Ishikawa (cell line): ENCODE data around the gene FCRL5.

Source experiments
- CEBPB ChIP-seq: IDR thresholded peaks from 2 replicates; pipeline ENCODE4 v1.6.1; 2012
- CREB1 ChIP-seq: IDR thresholded peaks from 2 replicates; pipeline ENCODE4 v1.6.1; 2012; ENCODE audit warnings: low read depth
- EP300 ChIP-seq: IDR thresholded peaks from 2 replicates; pipeline ENCODE4 v1.6.1; 2012; ENCODE audit warnings: borderline replicate concordance
- FOXM1 ChIP-seq: IDR thresholded peaks from 2 replicates; pipeline ENCODE4 v1.6.1; 2012; ENCODE audit warnings: low read depth, borderline replicate concordance
- NFIC ChIP-seq: IDR thresholded peaks from 2 replicates; pipeline ENCODE4 v1.6.1; 2012
- RAD21 ChIP-seq: IDR thresholded peaks from 2 replicates; pipeline ENCODE4 v1.6.1; 2012; ENCODE audit warnings: low read depth
- REST ChIP-seq: IDR thresholded peaks from 2 replicates; pipeline ENCODE4 v1.6.1; 2012; ENCODE audit warnings: low read depth, mild to moderate bottlenecking
- TAF1 ChIP-seq: IDR thresholded peaks from 2 replicates; pipeline ENCODE4 v1.6.1; 2012; ENCODE audit warnings: low read depth, mild to moderate bottlenecking
- TEAD4 ChIP-seq: IDR thresholded peaks from 2 replicates; pipeline ENCODE4 v1.6.1; 2012
- YY1 ChIP-seq: IDR thresholded peaks from 2 replicates; pipeline ENCODE4 v1.6.1; 2012; ENCODE audit warnings: low read depth
- ZBTB7A ChIP-seq: IDR thresholded peaks from 2 replicates; pipeline ENCODE4 v1.6.1; 2012; ENCODE audit warnings: low read depth
- TF ChIP-seq, protein P1 (sequence below): IDR thresholded peaks from 2 replicates; pipeline ENCODE4 v1.6.1; 2012
- TF ChIP-seq, protein P2 (sequence below): IDR thresholded peaks from 2 replicates; pipeline ENCODE4 v1.6.1; 2012

- TF ChIP-seq FOXM1 (no peak), REST (no peak), CREB1 (no peak), ZBTB7A (no peak), TEAD4 (no peak), TAF1 (no peak), YY1 (no peak), EP300 (no peak), NFIC (no peak), RAD21 (no peak), CEBPB (no peak)
- TF ChIP-seq, protein P1, sequence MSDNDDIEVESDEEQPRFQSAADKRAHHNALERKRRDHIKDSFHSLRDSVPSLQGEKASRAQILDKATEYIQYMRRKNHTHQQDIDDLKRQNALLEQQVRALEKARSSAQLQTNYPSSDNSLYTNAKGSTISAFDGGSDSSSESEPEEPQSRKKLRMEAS, result no peak
- TF ChIP-seq, protein P2, sequence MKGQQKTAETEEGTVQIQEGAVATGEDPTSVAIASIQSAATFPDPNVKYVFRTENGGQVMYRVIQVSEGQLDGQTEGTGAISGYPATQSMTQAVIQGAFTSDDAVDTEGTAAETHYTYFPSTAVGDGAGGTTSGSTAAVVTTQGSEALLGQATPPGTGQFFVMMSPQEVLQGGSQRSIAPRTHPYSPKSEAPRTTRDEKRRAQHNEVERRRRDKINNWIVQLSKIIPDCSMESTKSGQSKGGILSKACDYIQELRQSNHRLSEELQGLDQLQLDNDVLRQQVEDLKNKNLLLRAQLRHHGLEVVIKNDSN, result no peak
These were observed 57.0 kb downstream of the FCRL5 start for GRCh38 chr1:157495285-157495684.
